Gastroesophageal sphincter (tissue), 4 donors: ENCODE data around the gene RASL10A. TPM values are rescaled to one million over a fixed set of nuclear protein-coding genes. Genes with fewer than 3 reads are reported as not detected.

Experiments
- ATAC-seq: fragments of 150-250 bp; one replicate; pipeline ENCODE4 v1.9.1; 2016; ENCODE audit warnings: mild to moderate bottlenecking, moderate library complexity
- H3K27ac ChIP-seq, 4 donors: fragments of 200-600 bp; sonication (generic) in 3 of 4; 1 replicate in 3 of 4; 2 replicates in 1 of 4; pipeline ENCODE4 v1.5.1; 2016 to 2019
- H3K27me3 ChIP-seq: fragments of 200-600 bp; sonication (generic); one replicate; pipeline ENCODE4 v1.5.1; 2019
- H3K36me3 ChIP-seq, 2 donors: fragments of 200-600 bp; sonication (generic); one replicate each; pipeline ENCODE4 v1.5.1; 2019; ENCODE audit warnings: control low read depth in 1 of 2
- H3K4me1 ChIP-seq, 3 donors: fragments of 200-600 bp; sonication (generic); 1 replicate in 2 of 3; 2 replicates in 1 of 3; pipeline ENCODE4 v1.5.1; 2016 to 2019; ENCODE audit warnings: control low read depth in 2 of 3
- H3K4me3 ChIP-seq, 2 donors: fragments of 200-600 bp; sonication (generic); one replicate each; pipeline ENCODE4 v1.5.1; 2019; ENCODE audit warnings: mild to moderate bottlenecking in 1 of 2, moderate library complexity in 1 of 2
- H3K9me3 ChIP-seq, 3 donors: fragments of 200-600 bp; sonication (generic); one replicate each; pipeline ENCODE4 v1.5.1; 2017 to 2019; ENCODE audit warnings: control low read depth in 2 of 3
- CTCF ChIP-seq, 4 experiments: fragments of 200-600 bp in 2 of 4; fragments of 450-650 bp in 2 of 4; sonication (generic) in 1 of 4; IDR thresholded peaks; one replicate each; pipeline ENCODE4 v1.5.1; 2017 to 2019; ENCODE audit warnings: antibody characterized with exemption in 4 of 4, mild to moderate bottlenecking in 2 of 4, moderate library complexity in 2 of 4
- EP300 ChIP-seq: sonication (generic); formaldehyde crosslinking; IDR thresholded peaks from one replicate; pipeline ENCODE4 v1.6.1; 2017; ENCODE audit warnings: antibody characterized with exemption, mild to moderate bottlenecking
- POLR2A ChIP-seq, 2 donors: fragments of 450-650 bp; IDR thresholded peaks; one replicate each; pipeline ENCODE4 v1.6.1; 2017; ENCODE audit warnings: antibody characterized with exemption in 2 of 2, mild to moderate bottlenecking in 2 of 2, moderate library complexity in 1 of 2
- POLR2AphosphoS5 ChIP-seq: sonication (generic); formaldehyde crosslinking; IDR thresholded peaks from one replicate; pipeline ENCODE4 v1.6.1; 2017; ENCODE audit warnings: antibody characterized with exemption
- WGBS, 2 donors: methylation state at CpG; one replicate each; pipeline ENCODE4 v1.1.5; 2018; ENCODE audit warnings: low coverage in 1 of 2; 5-methylcytosine and 5-hydroxymethylcytosine counted together
- total RNA-seq, 4 donors: library from RNA; depleted of rRNA; stranded (reverse); fragments of >200 nt; gene quantifications; one replicate each; pipeline ENCODE4 v1.1.0, GENCODE V29; 2016

RASL10A gene
- total RNA-seq, 4 donors from 2014 or later, result 0.40 to 0.73 (median 0.72) TPM; not detected in 1

GRCh38 chr22:29340566-29340965, 25.1 kb upstream of the RASL10A start:
- no peak for TF ChIP-seq CTCF (IDR thresholded peaks at IDR 0.05)
- TF ChIP-seq POLR2AphosphoS5, result no peak
- no peak for TF ChIP-seq POLR2A (IDR thresholded peaks at IDR 0.05)
- TF ChIP-seq EP300, result no peak
- H3K27me3 ChIP-seq, result no peaks in the 10 kb centered on the region
- H3K4me1 ChIP-seq, result peaks cover 0 to 26% (median 0%) of the 10 kb centered on the region in 3 donors
- no peaks in the 10 kb centered on the region for H3K9me3 ChIP-seq
- no peak for ATAC-seq
- no peak overlapping the region for H3K4me3 ChIP-seq
- H3K36me3 ChIP-seq, result peaks cover 0 to 82% of the 10 kb centered on the region in 2 donors
- no peak overlapping the region for H3K27ac ChIP-seq
- 75% methylated on average over 5 of the region's 8 CpGs; no CpG with 5 or more reads in 1 of the 2 donors for WGBS, 2 donors

GRCh38 chr22:29339381-29340235, 24.1 kb upstream of the RASL10A start:
- ATAC-seq, result no peak

DNA sequence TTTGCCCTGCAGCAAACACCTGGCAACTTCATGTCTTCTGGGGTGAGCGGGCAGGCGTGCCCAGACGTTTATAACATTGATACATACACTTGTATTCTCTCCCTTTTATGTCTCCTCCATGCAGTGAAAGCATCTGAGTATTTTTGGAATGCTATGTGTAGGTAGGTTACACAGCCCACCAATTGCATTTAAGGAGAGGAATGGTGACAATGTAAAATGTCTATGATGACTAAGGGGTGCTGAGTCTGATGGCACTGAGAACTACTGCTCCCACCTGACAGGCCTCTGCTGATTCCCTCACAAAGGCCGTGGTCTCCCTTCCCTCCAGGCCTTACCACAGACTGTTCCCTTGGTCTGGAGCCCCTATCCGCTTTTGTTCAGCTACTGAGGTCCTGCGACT, 22.9 kb upstream of the RASL10A start:
- Histone ChIP-seq H3K9me3 (no peaks in the 10 kb centered on the region), H3K36me3 (peaks cover 0 to 100% of the 10 kb centered on the region in 2 donors), H3K27ac (no peak overlapping the region), H3K4me1 (peaks cover 0 to 6% (median 0%) of the 10 kb centered on the region in 3 donors), H3K27me3 (no peaks in the 10 kb centered on the region), H3K4me3 (no peak overlapping the region)
- no peak for TF ChIP-seq POLR2AphosphoS5
- TF ChIP-seq EP300, result no peak
- TF ChIP-seq POLR2A (IDR thresholded peaks at IDR 0.05), result no peak
- TF ChIP-seq CTCF (IDR thresholded peaks at IDR 0.05), result no peak
- WGBS, 2 donors, result 89 to 94% methylated on average over 6 of the region's 6 CpGs
- no peak for ATAC-seq

More at GRCh38 chr22:29339381-29340235, 24.1 kb upstream of the RASL10A start:
- Histone ChIP-seq H3K4me3 (no peak overlapping the region), H3K4me1 (peaks cover 0 to 18% (median 0%) of the 10 kb centered on the region in 3 donors), H3K27ac (no peak overlapping the region), H3K36me3 (peaks cover 0 to 88% of the 10 kb centered on the region in 2 donors), H3K27me3 (no peaks in the 10 kb centered on the region), H3K9me3 (no peaks in the 10 kb centered on the region)
- 87 to 100% methylated on average over 1 to 7 of the region's 23 CpGs for WGBS, 2 donors
- TF ChIP-seq EP300 (no peak), POLR2A (IDR thresholded peaks at IDR 0.05) (no peak), CTCF (IDR thresholded peaks at IDR 0.05) (no peak), POLR2AphosphoS5 (no peak)

DNA sequence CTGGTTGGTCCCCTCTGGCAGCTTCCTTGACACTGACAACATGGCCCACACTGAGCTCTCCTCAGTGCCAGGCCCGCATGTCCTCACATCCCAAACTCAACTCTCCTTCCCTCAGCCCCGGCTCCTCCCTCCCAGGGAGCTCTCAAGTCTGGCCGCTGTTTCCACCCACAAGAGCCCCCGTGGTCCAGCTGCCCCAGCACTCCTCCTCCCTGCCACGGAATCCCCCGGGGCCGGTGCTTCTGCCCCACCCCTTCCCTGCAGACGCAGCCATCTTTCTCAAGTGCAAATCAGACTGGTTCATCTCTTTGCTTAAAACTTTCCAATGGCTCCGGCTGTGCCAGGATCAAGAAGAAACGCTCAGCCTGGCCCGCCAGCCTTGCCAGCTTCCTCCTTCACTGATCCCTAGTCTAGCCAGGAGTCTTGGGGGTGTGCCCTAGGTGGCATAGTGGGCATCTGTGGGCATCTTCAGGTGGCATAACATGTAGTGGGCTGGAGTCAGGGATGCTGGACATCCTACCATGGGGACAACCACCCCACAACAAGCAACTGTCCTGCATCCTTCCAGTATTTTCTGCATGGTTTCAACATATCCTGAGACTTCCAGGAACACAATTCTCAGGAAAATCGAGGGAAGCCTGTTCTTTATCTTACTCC, 22.3 kb upstream of the RASL10A start:
- Histone ChIP-seq H3K27ac (no peak overlapping the region), H3K9me3 (no peaks in the 10 kb centered on the region), H3K4me3 (no peak overlapping the region), H3K4me1 (no peaks in the 10 kb centered on the region), H3K27me3 (no peaks in the 10 kb centered on the region), H3K36me3 (peaks cover 0 to 100% of the 10 kb centered on the region in 2 donors)
- TF ChIP-seq EP300 (no peak), POLR2AphosphoS5 (no peak), CTCF (IDR thresholded peaks at IDR 0.05) (no peak), POLR2A (IDR thresholded peaks at IDR 0.05) (no peak)
- WGBS, 2 donors, result 72% methylated on average over 4 of the region's 12 CpGs; no CpG with 5 or more reads in 1 of the 2 donors
- ATAC-seq, result no peak
